SK-N-SH treated with all-trans-retinoic acid at 6 μM for 48 hours (cell line): ENCODE measurements around the gene SORL1.

Source experiments
- ARNTL ChIP-seq: fragments of 450-650 bp; formaldehyde crosslinking; IDR thresholded peaks from 2 replicates; pipeline ENCODE4 v1.5.0; 2020; ENCODE audit warnings: low read depth, mild to moderate bottlenecking, moderate library complexity, borderline replicate concordance
- CREB5 ChIP-seq: fragments of 250-450 bp; sonication (Bioruptor Pico); IDR thresholded peaks from 2 replicates; pipeline ENCODE4 v1.5.1; 2020; ENCODE audit warnings: low read depth, mild to moderate bottlenecking, moderate library complexity
- OSR1 ChIP-seq: fragments of 250-450 bp; sonication (Bioruptor Pico); IDR thresholded peaks from 2 replicates; pipeline ENCODE4 v1.8.0; 2022; ENCODE audit warnings: moderate library complexity, mild to moderate bottlenecking, inconsistent platforms
- PATZ1 ChIP-seq: fragments of 250-450 bp; sonication (Bioruptor Pico); IDR thresholded peaks from 2 replicates; pipeline ENCODE4 v1.8.0; 2020; ENCODE audit warnings: mild to moderate bottlenecking, moderate library complexity, borderline replicate concordance
- PPARA ChIP-seq: fragments of 250-450 bp; sonication (Bioruptor Pico); IDR thresholded peaks from 2 replicates; pipeline ENCODE4 v1.5.0; 2020; ENCODE audit warnings: mild to moderate bottlenecking, borderline replicate concordance
- RARB ChIP-seq: fragments of 250-450 bp; sonication (Bioruptor Pico); IDR thresholded peaks from 2 replicates; pipeline ENCODE4 v1.8.0; 2021; ENCODE audit warnings: mild to moderate bottlenecking, moderate library complexity
- SNAI2 ChIP-seq: fragments of 250-450 bp; sonication (Bioruptor Pico); IDR thresholded peaks from 2 replicates; pipeline ENCODE4 v1.5.0; 2020; ENCODE audit warnings: mild to moderate bottlenecking, moderate library complexity
- TCF4 ChIP-seq: fragments of 250-450 bp; sonication (Bioruptor Pico); IDR thresholded peaks from 2 replicates; pipeline ENCODE4 v1.8.0; 2021; ENCODE audit warnings: mild to moderate bottlenecking, moderate library complexity, borderline replicate concordance
- TOX ChIP-seq: fragments of 250-450 bp; sonication (Bioruptor Pico); IDR thresholded peaks from 2 replicates; pipeline ENCODE4 v1.8.0; 2021; ENCODE audit warnings: mild to moderate bottlenecking, moderate library complexity, borderline replicate concordance
- TSHZ2 ChIP-seq: fragments of 250-450 bp; sonication (Bioruptor Pico); IDR thresholded peaks from 2 replicates; pipeline ENCODE4 v1.5.0; 2020; ENCODE audit warnings: mild to moderate bottlenecking, moderate library complexity
- ZFP3 ChIP-seq: fragments of 250-450 bp; sonication (Bioruptor Pico); IDR thresholded peaks from 2 replicates; pipeline ENCODE4 v1.5.0; 2020; ENCODE audit warnings: mild to moderate bottlenecking, moderate library complexity
- ZNF565 ChIP-seq: fragments of 450-650 bp; formaldehyde crosslinking; conservative IDR thresholded peaks from 2 replicates; pipeline ENCODE4 v1.5.0; 2020; ENCODE audit warnings: low read depth, mild to moderate bottlenecking, moderate library complexity
- ZNF70 ChIP-seq: fragments of 450-650 bp; formaldehyde crosslinking; IDR thresholded peaks from 2 replicates; pipeline ENCODE4 v1.5.0; 2020; ENCODE audit warnings: mild to moderate bottlenecking, moderate library complexity

- no peak for TF ChIP-seq PATZ1 (CRISPR knock-in tag)
- TF ChIP-seq CREB5 (CRISPR knock-in tag) = no peak
- TF ChIP-seq ARNTL (CRISPR knock-in tag) = no peak
- TF ChIP-seq PPARA = no peak
- TF ChIP-seq TOX (CRISPR knock-in tag) = no peak
- no peak for TF ChIP-seq ZFP3 (CRISPR knock-in tag)
- TF ChIP-seq TCF4 (CRISPR knock-in tag) = no peak
- no peak for TF ChIP-seq RARB (CRISPR knock-in tag)
- no peak for TF ChIP-seq ZNF70 (CRISPR knock-in tag)
- no peak for TF ChIP-seq SNAI2 (CRISPR knock-in tag)
- no peak for TF ChIP-seq OSR1 (CRISPR knock-in tag)
- no peak for TF ChIP-seq TSHZ2 (CRISPR knock-in tag)
- no peak for TF ChIP-seq ZNF565
These were observed 22.6 kb downstream of the SORL1 start for GRCh38 chr11:121474680-121475079.
